ENCODE measurements around the gene ATXN10.
A peak's percentile ranks its signal among the peaks of the same experiment; 100 is the strongest.

ATXN10 gene

GRCh38 chr22:45774001-45774670 is 102.5 kb downstream of the ATXN10 start:
- DNase-seq (ENCODE audit: extremely low spot score) = no peak
- ChIA-PET POLR2A (no interaction called here), CTCF (no interaction called here)
- TF ChIP-seq, protein P1, sequence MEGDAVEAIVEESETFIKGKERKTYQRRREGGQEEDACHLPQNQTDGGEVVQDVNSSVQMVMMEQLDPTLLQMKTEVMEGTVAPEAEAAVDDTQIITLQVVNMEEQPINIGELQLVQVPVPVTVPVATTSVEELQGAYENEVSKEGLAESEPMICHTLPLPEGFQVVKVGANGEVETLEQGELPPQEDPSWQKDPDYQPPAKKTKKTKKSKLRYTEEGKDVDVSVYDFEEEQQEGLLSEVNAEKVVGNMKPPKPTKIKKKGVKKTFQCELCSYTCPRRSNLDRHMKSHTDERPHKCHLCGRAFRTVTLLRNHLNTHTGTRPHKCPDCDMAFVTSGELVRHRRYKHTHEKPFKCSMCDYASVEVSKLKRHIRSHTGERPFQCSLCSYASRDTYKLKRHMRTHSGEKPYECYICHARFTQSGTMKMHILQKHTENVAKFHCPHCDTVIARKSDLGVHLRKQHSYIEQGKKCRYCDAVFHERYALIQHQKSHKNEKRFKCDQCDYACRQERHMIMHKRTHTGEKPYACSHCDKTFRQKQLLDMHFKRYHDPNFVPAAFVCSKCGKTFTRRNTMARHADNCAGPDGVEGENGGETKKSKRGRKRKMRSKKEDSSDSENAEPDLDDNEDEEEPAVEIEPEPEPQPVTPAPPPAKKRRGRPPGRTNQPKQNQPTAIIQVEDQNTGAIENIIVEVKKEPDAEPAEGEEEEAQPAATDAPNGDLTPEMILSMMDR (IDR thresholded peaks at IDR 0.05; ENCODE audit: control extremely low read depth, extremely low read depth, low read depth, missing control alignments) = no peak

DNA sequence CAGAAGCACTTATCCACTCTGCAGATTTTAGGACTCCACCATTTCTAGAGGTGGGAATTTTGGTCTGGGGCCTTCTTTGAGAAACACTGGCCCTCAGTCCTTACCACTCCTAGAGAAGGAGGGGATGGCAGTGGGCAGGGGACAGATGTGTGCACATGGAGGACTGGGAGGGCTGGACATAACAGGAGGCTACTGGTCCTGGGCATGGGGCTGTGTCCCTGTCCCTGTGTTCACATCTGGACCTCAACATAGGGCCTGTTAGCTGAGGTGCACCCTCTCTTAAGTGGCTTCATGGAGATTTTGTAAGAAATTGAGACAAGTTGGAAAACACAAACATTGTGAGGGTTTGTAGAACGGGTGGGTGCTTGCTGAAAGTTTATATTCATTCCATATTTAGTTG is 103.4 kb downstream of the ATXN10 start:
- ChIA-PET CTCF (no interaction called here), POLR2A (no interaction called here)
- no peak for DNase-seq (ENCODE audit: extremely low spot score)
- TF ChIP-seq, protein P1 (IDR thresholded peaks at IDR 0.05; ENCODE audit: control extremely low read depth, extremely low read depth, low read depth, missing control alignments) = no peak

DNA sequence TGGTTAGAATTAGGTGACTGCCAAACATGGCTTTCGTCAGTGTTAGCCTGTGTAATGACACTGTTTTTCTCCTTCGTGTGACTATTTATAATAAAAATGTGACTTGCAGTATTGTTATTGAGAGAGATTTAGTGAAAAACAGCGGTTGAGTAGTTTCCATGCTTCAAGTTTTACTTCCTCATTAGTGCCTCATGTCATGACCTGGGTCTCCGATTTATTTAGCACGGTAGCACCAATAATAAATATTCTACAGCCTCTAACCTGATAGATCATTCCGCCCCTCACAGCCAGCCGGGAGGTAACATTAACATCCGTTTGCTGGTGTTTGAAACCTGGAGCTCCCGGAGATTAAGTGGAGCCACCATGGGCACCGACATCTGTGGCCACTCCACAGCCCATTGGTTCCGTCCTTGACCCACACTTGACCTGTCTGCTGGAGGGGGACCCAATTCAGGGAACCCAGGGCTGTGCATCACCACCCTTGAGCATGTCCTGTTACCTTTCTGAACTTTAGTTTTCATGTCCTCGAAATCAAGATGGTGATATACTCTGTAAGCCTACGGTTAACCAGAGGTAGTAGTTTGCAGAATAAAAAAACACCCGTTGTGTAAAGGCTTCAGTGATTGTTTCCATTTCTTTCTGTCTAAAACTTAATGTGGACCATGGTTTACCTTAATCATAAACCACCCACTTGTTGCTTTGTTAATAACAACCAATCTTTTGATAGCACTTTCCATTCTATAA is 104.1 kb downstream of the ATXN10 start:
- POLR2A ChIA-PET = interaction anchor here (0.9 kb wide), 1 partner anchor 13 kb away, joined by 3 read pairs; no protein-coding TSS in a partner anchor
- TF ChIP-seq, protein P1 (IDR thresholded peaks at IDR 0.05; ENCODE audit: control extremely low read depth, extremely low read depth, low read depth, missing control alignments) = no peak
- DNase-seq (ENCODE audit: extremely low spot score) = peak; percentile 73
- CTCF ChIA-PET = interaction anchor here (1.2 to 1.6 kb wide), 2 partner anchors 18 to 43 kb away, joined by 3 read pairs; no protein-coding TSS in a partner anchor

DNA sequence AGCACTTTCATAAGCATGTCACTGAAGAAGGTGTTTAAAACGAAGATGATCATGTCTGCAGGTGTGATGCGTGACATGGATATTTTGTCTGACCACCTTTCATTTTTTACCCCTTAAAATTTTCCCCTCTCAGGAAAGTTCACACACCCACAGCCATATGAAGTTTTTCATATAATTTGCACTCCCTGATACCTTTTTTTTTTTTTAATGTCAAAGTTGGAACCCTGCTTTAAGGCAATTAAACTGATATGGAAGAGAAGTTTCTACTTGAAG is 104.6 kb downstream of the ATXN10 start:
- no peak for DNase-seq (ENCODE audit: extremely low spot score)
- CTCF ChIA-PET = interaction anchor here (1.2 to 1.6 kb wide), 4 partner anchors 10 to 44 kb away, joined by 3 to 8 read pairs (median 3); no protein-coding TSS in a partner anchor
- POLR2A ChIA-PET = interaction anchor here (0.9 kb wide), 1 partner anchor 12 kb away, joined by 3 read pairs; no protein-coding TSS in a partner anchor
- TF ChIP-seq, protein P1 (IDR thresholded peaks at IDR 0.05; ENCODE audit: control extremely low read depth, extremely low read depth, low read depth, missing control alignments) = no peak

DNA sequence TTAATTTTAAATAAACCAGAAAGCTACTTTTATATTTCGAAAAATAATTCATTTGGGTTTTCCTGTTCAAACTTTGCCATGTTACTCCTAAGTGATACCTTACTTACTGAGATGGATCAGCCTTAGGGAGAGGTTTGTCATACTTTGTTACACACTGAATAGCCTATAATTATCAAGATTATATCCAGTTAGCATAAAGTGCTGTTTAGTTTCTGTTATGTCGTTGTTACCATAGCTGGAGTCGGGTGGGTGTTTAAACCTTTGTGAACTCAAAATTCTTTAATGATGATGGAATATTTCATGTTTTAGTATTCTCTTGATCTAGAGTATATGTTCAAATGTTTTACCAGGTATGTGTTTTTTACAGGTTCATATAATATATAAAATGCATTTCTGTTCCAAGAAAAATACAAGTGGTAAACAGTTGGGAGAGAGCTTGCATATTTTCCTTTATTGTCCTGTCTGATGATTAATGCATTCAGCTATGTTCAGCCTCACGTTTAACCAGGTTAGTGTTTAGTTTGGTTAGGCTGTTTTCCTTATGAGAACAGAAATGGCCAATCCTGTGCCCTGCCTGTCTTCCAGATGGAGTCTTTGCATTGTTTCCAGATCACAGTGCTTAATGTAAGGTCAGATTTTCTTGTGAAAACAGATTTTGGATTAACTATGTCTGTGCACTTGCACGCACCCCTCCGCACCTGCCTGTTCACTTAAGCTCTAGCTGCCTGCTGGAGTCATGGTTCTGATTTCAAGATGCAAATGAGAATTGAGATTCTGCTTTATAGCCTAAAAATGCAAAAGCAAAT is 105.6 kb downstream of the ATXN10 start:
- DNase-seq (ENCODE audit: extremely low spot score) = no peak
- ChIA-PET CTCF (interaction anchor here (1.1 to 1.6 kb wide), 7 partner anchors 9 to 87 kb away, joined by 3 to 8 read pairs (median 3); no protein-coding TSS in a partner anchor), POLR2A (no interaction called here)
- TF ChIP-seq, protein P1 (IDR thresholded peaks at IDR 0.05; ENCODE audit: control extremely low read depth, extremely low read depth, low read depth, missing control alignments) = no peak

GRCh38 chr22:45777852-45778375 is 106.3 kb downstream of the ATXN10 start:
- DNase-seq (ENCODE audit: extremely low spot score) = no peak
- CTCF ChIA-PET = interaction anchor here (0.9 to 1.6 kb wide), 7 partner anchors 8 to 90 kb away, joined by 3 to 8 read pairs (median 3); no protein-coding TSS in a partner anchor
- TF ChIP-seq, protein P1 (IDR thresholded peaks at IDR 0.05; ENCODE audit: control extremely low read depth, extremely low read depth, low read depth, missing control alignments) = no peak
- POLR2A ChIA-PET = no interaction called here

All from GM10248 (cell line).